GM19193 (cell line): ENCODE data around the gene PDLIM3.

Source experiments
- POLR2A ChIP-seq: IDR thresholded peaks from 4 replicates; pipeline ENCODE4 v1.6.1; 2011; ENCODE audit not compliant: insufficient read depth, insufficient read length; ENCODE audit errors: extremely low read depth

Gene PDLIM3

GRCh38 chr4:185470501-185471195 lies 64.7 kb downstream of the PDLIM3 start:
- TF ChIP-seq POLR2A = no peak

GRCh38 chr4:185469580-185470154 lies 65.6 kb downstream of the PDLIM3 start:
- TF ChIP-seq POLR2A = no peak

GRCh38 chr4:185468999-185469398 lies 66.3 kb downstream of the PDLIM3 start:
- TF ChIP-seq POLR2A = no peak

- TF ChIP-seq POLR2A = no peak
These were observed 67.3 kb downstream of the PDLIM3 start for GRCh38 chr4:185467991-185468390.

GRCh38 chr4:185467101-185467500 lies 68.2 kb downstream of the PDLIM3 start:
- no peak for TF ChIP-seq POLR2A

- no peak for TF ChIP-seq POLR2A
These were observed 69.6 kb downstream of the PDLIM3 start for GRCh38 chr4:185465707-185466106.

- TF ChIP-seq POLR2A = no peak
These were observed 70.4 kb downstream of the PDLIM3 start for GRCh38 chr4:185464887-185465286.

- no peak for TF ChIP-seq POLR2A
These were observed 71.1 kb downstream of the PDLIM3 start for GRCh38 chr4:185464183-185464582.

- no peak for TF ChIP-seq POLR2A
These were observed 71.8 kb downstream of the PDLIM3 start for GRCh38 chr4:185463541-185463940.

GRCh38 chr4:185461565-185461964 lies 73.7 kb downstream of the PDLIM3 start:
- no peak for TF ChIP-seq POLR2A

GRCh38 chr4:185457136-185457535 lies 78.2 kb downstream of the PDLIM3 start:
- no peak for TF ChIP-seq POLR2A

- TF ChIP-seq POLR2A = no peak
These were observed 79.2 kb downstream of the PDLIM3 start for GRCh38 chr4:185456131-185456530.
